Fibroblast of gingiva (primary cell): Measurements from ENCODE around the gene ZNF117.
A peak's percentile ranks its signal among the peaks of the same experiment; 100 is the strongest.
"Not testable (repeated sequence)": the region's sequence is repeated elsewhere in the genome, so short reads cannot be mapped to it uniquely, and the experiment has no call there.

Source experiments
- DNase-seq: peaks from one replicate; pipeline ENCODE4 v3.0.0-alpha.2; 2011; ENCODE audit warnings: low read depth

ZNF117 gene

GRCh38 chr7:64996305-64996704 is 5.5 kb upstream of the ZNF117 start:
- no peak for DNase-seq

GRCh38 chr7:64993901-64994300 is 3.1 kb upstream of the ZNF117 start:
- no peak for DNase-seq

GRCh38 chr7:64992971-64993370 is 2.1 kb upstream of the ZNF117 start:
- DNase-seq, result no peak

GRCh38 chr7:64990216-64990615 is 620 bp downstream of the ZNF117 start:
- DNase-seq, result no peak

GRCh38 chr7:64978497-64979203 is 12.2 kb downstream of the ZNF117 start:
- no peak for DNase-seq

- no peak for DNase-seq
Observed at GRCh38 chr7:64965594-64965993, 25.2 kb downstream of the ZNF117 start.

GRCh38 chr7:64959072-64959747 is 31.6 kb downstream of the ZNF117 start:
- no peak for DNase-seq

- peak; percentile 40 for DNase-seq
Observed at GRCh38 chr7:64951250-64951848, 39.5 kb downstream of the ZNF117 start.

- DNase-seq, result not testable (repeated sequence)
Observed at GRCh38 chr7:64950673-64951072, 40.2 kb downstream of the ZNF117 start.

- DNase-seq, result not testable (repeated sequence)
Observed at GRCh38 chr7:64948774-64949173, 42.1 kb downstream of the ZNF117 start.

GRCh38 chr7:64947252-64948000 is 43.4 kb downstream of the ZNF117 start:
- DNase-seq, result no peak

- no peak for DNase-seq
Observed at GRCh38 chr7:64946772-64947171, 44.1 kb downstream of the ZNF117 start.

GRCh38 chr7:64945503-64946175 is 45.2 kb downstream of the ZNF117 start:
- DNase-seq, result no peak

- DNase-seq, result not testable (repeated sequence)
Observed at GRCh38 chr7:64944667-64945502, 46.0 kb downstream of the ZNF117 start.

GRCh38 chr7:64940021-64940420 is 50.8 kb downstream of the ZNF117 start:
- not testable (repeated sequence) for DNase-seq

- no peak for DNase-seq
Observed at GRCh38 chr7:64938540-64938939, 52.3 kb downstream of the ZNF117 start.

- DNase-seq, result no peak
Observed at GRCh38 chr7:64934478-64934877, 56.4 kb downstream of the ZNF117 start.

- DNase-seq, result not testable (repeated sequence)
Observed at GRCh38 chr7:64928252-64929187, 62.3 kb downstream of the ZNF117 start.
